ENCODE data around the gene AGPAT1. TPM values are rescaled to one million over a fixed set of nuclear protein-coding genes. Genes with fewer than 3 reads are reported as not detected.
A peak's percentile ranks its signal among the peaks of the same experiment; 100 is the strongest.

Gene AGPAT1
- total and polyA plus RNA-seq, 10 of the 15 experiments (the other 5 are each of a cell fraction or from before 2014, with no cell fraction given): 13.9 to 39.5 (median 24.7) TPM

DNA sequence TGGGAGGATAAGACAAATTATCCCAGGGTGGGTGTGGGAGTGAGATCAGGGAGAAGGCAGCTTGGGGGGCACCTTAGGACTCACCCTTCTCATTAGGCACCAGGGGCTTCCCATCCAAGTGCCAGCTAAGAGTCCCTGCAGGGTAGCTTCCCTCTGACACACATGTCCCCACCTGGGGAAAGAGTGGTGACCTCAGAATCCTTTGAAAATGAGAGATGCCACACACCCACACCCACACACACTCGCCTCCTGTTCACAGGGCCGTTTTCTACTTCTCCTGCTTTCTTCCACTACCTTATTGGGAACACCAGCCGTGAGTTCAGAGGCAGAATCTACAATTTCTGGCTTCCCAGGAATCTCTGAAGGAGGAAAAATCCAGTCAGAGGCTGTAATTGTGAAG is 7.1 kb upstream of the AGPAT1 start:
- in situ Hi-C loops (cut with MboI) (no loop called here), intact Hi-C loops (cut with micrococcal nuclease; ENCODE audit: unreplicated experiment) (no loop called here)
- Histone ChIP-seq H3K9ac (ENCODE audit: control insufficient read depth, insufficient read depth, low read length) (no peak overlapping the region), H3K79me2 (ENCODE audit: control insufficient read depth, insufficient read depth, low read length) (peaks cover 18% of the 10 kb centered on the region), H3K4me1 (ENCODE audit: control insufficient read depth, insufficient read depth, low read length) (peaks cover 17% of the 10 kb centered on the region), H3K9me3 (replicated peaks; ENCODE audit: control insufficient read depth, insufficient read depth, low read length) (no peaks in the 10 kb centered on the region), H3K27ac (ENCODE audit: control insufficient read depth, insufficient read depth) (no peak overlapping the region), H4K20me1 (ENCODE audit: control insufficient read depth, insufficient read depth) (no peaks in the 10 kb centered on the region), H3K4me3 (no peak overlapping the region), H3K4me2 (ENCODE audit: control insufficient read depth, insufficient read depth) (no peak overlapping the region), H2AFZ (ENCODE audit: control insufficient read depth, low read depth, low read length) (no peak overlapping the region), H3K36me3 (ENCODE audit: control insufficient read depth in 2 of 2, insufficient read depth in 2 of 2, low read length in 1 of 2) (peaks cover 4 to 9% of the 10 kb centered on the region in 2 experiments; a peak in 3 of 4 replicates), H3K27me3 (replicated peaks in 1 of 2; ENCODE audit: control insufficient read depth in 2 of 2, insufficient read depth in 2 of 2, low read length in 1 of 2) (no peaks in the 10 kb centered on the region)
- BruUV-seq (replicated peaks): no TSS peak
- ChIA-PET RAD21 (ENCODE audit: unreplicated experiment) (interaction anchor here (1.2 kb wide), 1 partner anchor 12 kb away, joined by 3 read pairs; no protein-coding TSS in a partner anchor), SMC1A (ENCODE audit: uncharacterized antibody, unreplicated experiment) (no interaction called here), CTCF (no interaction called here), POLR2A (no interaction called here)
- TF ChIP-seq ZNF622 (IDR thresholded peaks at IDR 0.05): no peak
- no peak for TF ChIP-seq JUND (IDR thresholded peaks at IDR 0.05; ENCODE audit: low read depth, low read length)
- no peak for TF ChIP-seq SP1 (IDR thresholded peaks at IDR 0.05; ENCODE audit: low read depth, low read length)
- TF ChIP-seq, protein P1, sequence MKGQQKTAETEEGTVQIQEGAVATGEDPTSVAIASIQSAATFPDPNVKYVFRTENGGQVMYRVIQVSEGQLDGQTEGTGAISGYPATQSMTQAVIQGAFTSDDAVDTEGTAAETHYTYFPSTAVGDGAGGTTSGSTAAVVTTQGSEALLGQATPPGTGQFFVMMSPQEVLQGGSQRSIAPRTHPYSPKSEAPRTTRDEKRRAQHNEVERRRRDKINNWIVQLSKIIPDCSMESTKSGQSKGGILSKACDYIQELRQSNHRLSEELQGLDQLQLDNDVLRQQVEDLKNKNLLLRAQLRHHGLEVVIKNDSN (IDR thresholded peaks at IDR 0.05; ENCODE audit: borderline replicate concordance, extremely low read length, insufficient read depth, low read depth, low read length): no peak
- no peak for TF ChIP-seq NFIC (IDR thresholded peaks at IDR 0.05; ENCODE audit: low read depth, low read length)
- 73% methylated on average over 3 of the region's 3 CpGs for WGBS (ENCODE audit: insufficient coverage, insufficient replicate concordance, low lambda C conversion rate, missing lambda C conversion rate)
- ATAC-seq: no peak
- DNase-seq (ENCODE audit: low read depth, low spot score): no peak
- FAIRE-seq: no peak

DNA sequence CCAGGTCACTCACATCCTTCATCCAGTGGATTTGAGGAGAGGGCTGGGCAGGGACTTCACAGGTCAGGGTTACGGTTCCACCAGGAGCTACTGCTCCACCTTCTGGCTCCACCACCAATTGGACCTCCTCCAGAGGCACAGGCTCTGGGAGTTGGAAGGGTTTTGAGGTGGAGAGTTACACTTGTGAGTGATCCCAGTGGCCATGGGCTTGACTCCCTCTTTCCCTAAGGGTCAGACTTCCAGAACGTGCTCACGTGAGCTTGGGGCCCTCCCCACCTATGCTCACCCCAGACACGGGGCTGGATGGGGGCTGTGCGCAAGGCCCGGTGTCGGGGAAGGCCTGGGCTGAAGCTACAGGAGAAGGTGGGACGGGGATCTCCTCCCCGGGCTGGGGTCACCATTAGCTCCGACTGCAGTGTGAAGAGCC is 6.7 kb upstream of the AGPAT1 start:
- Histone ChIP-seq H4K20me1 (ENCODE audit: control insufficient read depth, insufficient read depth) (no peaks in the 10 kb centered on the region), H3K4me2 (ENCODE audit: control insufficient read depth, insufficient read depth) (no peak overlapping the region), H3K9me3 (replicated peaks; ENCODE audit: control insufficient read depth, insufficient read depth, low read length) (no peaks in the 10 kb centered on the region), H3K27ac (ENCODE audit: control insufficient read depth, insufficient read depth) (no peak overlapping the region), H3K79me2 (ENCODE audit: control insufficient read depth, insufficient read depth, low read length) (peaks cover 17% of the 10 kb centered on the region), H2AFZ (ENCODE audit: control insufficient read depth, low read depth, low read length) (no peak overlapping the region), H3K4me3 (no peak overlapping the region), H3K27me3 (replicated peaks in 1 of 2; ENCODE audit: control insufficient read depth in 2 of 2, insufficient read depth in 2 of 2, low read length in 1 of 2) (no peaks in the 10 kb centered on the region), H3K36me3 (ENCODE audit: control insufficient read depth in 2 of 2, insufficient read depth in 2 of 2, low read length in 1 of 2) (peaks cover 4 to 7% of the 10 kb centered on the region in 2 experiments; a peak in 3 of 4 replicates), H3K4me1 (ENCODE audit: control insufficient read depth, insufficient read depth, low read length) (peaks cover 17% of the 10 kb centered on the region), H3K9ac (ENCODE audit: control insufficient read depth, insufficient read depth, low read length) (no peak overlapping the region)
- FAIRE-seq (no peak), DNase-seq (ENCODE audit: low read depth, low spot score) (no peak), ATAC-seq (no peak)
- 93% methylated on average over 10 of the region's 10 CpGs for WGBS (ENCODE audit: insufficient coverage, insufficient replicate concordance, low lambda C conversion rate, missing lambda C conversion rate)
- POLR2A ChIA-PET: no interaction called here
- RAD21 ChIA-PET (ENCODE audit: unreplicated experiment): interaction anchor here (1.2 kb wide), 1 partner anchor 13 kb away, joined by 3 read pairs; no protein-coding TSS in a partner anchor
- SMC1A ChIA-PET (ENCODE audit: uncharacterized antibody, unreplicated experiment): interaction anchor here (1.5 kb wide), 1 partner anchor 13 kb away, joined by 3 read pairs; no protein-coding TSS in a partner anchor
- CTCF ChIA-PET: interaction anchor here (1.0 kb wide), 1 partner anchor 13 kb away, joined by 4 read pairs; no protein-coding TSS in a partner anchor
- TF ChIP-seq NFIC (IDR thresholded peaks at IDR 0.05; ENCODE audit: low read depth, low read length) (no peak), TCF12 (IDR thresholded peaks at IDR 0.05; ENCODE audit: low read depth, low read length) (no peak), POU2F2 (IDR thresholded peaks at IDR 0.05; ENCODE audit: borderline replicate concordance, low read depth, low read length) (no peak), SUPT20H (IDR thresholded peaks at IDR 0.05; ENCODE audit: borderline replicate concordance, control insufficient read depth, low read depth, low read length) (no peak), POLR2A (IDR thresholded peaks at IDR 0.05; ENCODE audit: low read depth, low read length) (peak; percentile 31)
- in situ Hi-C loops (cut with MboI) (no loop called here), intact Hi-C loops (cut with micrococcal nuclease; ENCODE audit: unreplicated experiment) (no loop called here)
- BruUV-seq (replicated peaks): no TSS peak

Measured in GM12878 (cell line).